Neutrophil (primary cell): Measurements from ENCODE around the gene GLIS1.

Source experiments
- H3K27ac ChIP-seq: fragments of 200-600 bp; sonication (generic); 2 replicates; pipeline ENCODE4 v1.5.1; 2016; ENCODE audit warnings: mild to moderate bottlenecking, moderate library complexity
- H3K27me3 ChIP-seq: fragments of 200-600 bp; sonication (generic); 2 replicates; pipeline ENCODE4 v1.6.0; 2016; ENCODE audit warnings: mild to moderate bottlenecking
- H3K36me3 ChIP-seq: fragments of 200-600 bp; sonication (generic); 2 replicates; pipeline ENCODE4 v1.5.1; 2017
- H3K4me1 ChIP-seq, 2 experiments: fragments of 200-600 bp in 1 of 2; sonication (generic) in 1 of 2; 1 replicate in 1 of 2; 2 replicates in 1 of 2; pipeline versions ENCODE4 v1.5.1 to v1.6.1; 2013 to 2016; ENCODE audit warnings: low read depth in 1 of 2, low read length in 1 of 2, mild to moderate bottlenecking in 1 of 2, moderate library complexity in 1 of 2; ENCODE audit not compliant: control insufficient read depth in 1 of 2, insufficient read depth in 1 of 2
- H3K4me3 ChIP-seq, 2 experiments: fragments of 200-600 bp in 1 of 2; sonication (generic) in 1 of 2; 1 replicate in 1 of 2; 2 replicates in 1 of 2; pipeline ENCODE4 v1.5.1; 2013 to 2016; ENCODE audit warnings: low read depth in 1 of 2, low read length in 1 of 2, mild to moderate bottlenecking in 1 of 2, moderate library complexity in 1 of 2
- H3K9me3 ChIP-seq: fragments of 200-600 bp; sonication (generic); 2 replicates; pipeline ENCODE4 v1.5.1; 2016
- CTCF ChIP-seq: fragments of 200-600 bp; sonication (generic); IDR thresholded peaks from 2 replicates; pipeline ENCODE4 v1.5.1; 2016; ENCODE audit warnings: antibody characterized with exemption

Gene GLIS1

GRCh38 chr1:53730224-53730865, 8.6 kb downstream of the GLIS1 start:
- Histone ChIP-seq H3K4me3 (no peak overlapping the region), H3K27me3 (peaks cover 52% of the 10 kb centered on the region), H3K36me3 (no peaks in the 10 kb centered on the region), H3K9me3 (no peaks in the 10 kb centered on the region), H3K4me1 (no peaks in the 10 kb centered on the region), H3K27ac (no peak overlapping the region)
- TF ChIP-seq CTCF, result no peak

- Histone ChIP-seq H3K4me1 (no peaks in the 10 kb centered on the region), H3K27me3 (peaks cover 51% of the 10 kb centered on the region), H3K27ac (no peak overlapping the region), H3K4me3 (no peak overlapping the region), H3K9me3 (no peaks in the 10 kb centered on the region), H3K36me3 (no peaks in the 10 kb centered on the region)
- no peak for TF ChIP-seq CTCF
Observed at GRCh38 chr1:53729456-53730223, 9.3 kb downstream of the GLIS1 start.

GRCh38 chr1:53728702-53729455, 10.1 kb downstream of the GLIS1 start:
- H3K36me3 ChIP-seq, result no peaks in the 10 kb centered on the region
- H3K27me3 ChIP-seq, result peaks cover 45% of the 10 kb centered on the region
- H3K27ac ChIP-seq, result no peak overlapping the region
- H3K4me3 ChIP-seq, result no peak overlapping the region
- TF ChIP-seq CTCF, result no peak
- no peaks in the 10 kb centered on the region for H3K4me1 ChIP-seq
- H3K9me3 ChIP-seq, result no peaks in the 10 kb centered on the region

- H3K9me3 ChIP-seq, result no peaks in the 10 kb centered on the region
- TF ChIP-seq CTCF, result no peak
- H3K4me3 ChIP-seq, result no peak overlapping the region
Observed at GRCh38 chr1:53728196-53728595, 10.8 kb downstream of the GLIS1 start.

GRCh38 chr1:53727461-53728092, 11.4 kb downstream of the GLIS1 start:
- H3K27me3 ChIP-seq, result peaks cover 36% of the 10 kb centered on the region

More at GRCh38 chr1:53728196-53728595, 10.8 kb downstream of the GLIS1 start:
- Histone ChIP-seq H3K27me3 (peaks cover 40% of the 10 kb centered on the region), H3K36me3 (no peaks in the 10 kb centered on the region), H3K4me1 (no peaks in the 10 kb centered on the region), H3K27ac (no peak overlapping the region)

More at GRCh38 chr1:53727461-53728092, 11.4 kb downstream of the GLIS1 start:
- Histone ChIP-seq H3K4me3 (no peak overlapping the region), H3K4me1 (no peaks in the 10 kb centered on the region), H3K9me3 (no peaks in the 10 kb centered on the region), H3K36me3 (no peaks in the 10 kb centered on the region), H3K27ac (no peak overlapping the region)
- TF ChIP-seq CTCF, result no peak
